Heart right ventricle (tissue), 16 donors: ENCODE data around the gene HERC4. TPM values are rescaled to one million over a fixed set of nuclear protein-coding genes. Genes with fewer than 3 reads are reported as not detected.

ENCODE experiments used
- ATAC-seq, 8 donors: fragments of 200-7000 bp; cut with Tn5 transposase; one replicate each; pipeline ENCODE4 v1.9.1; 2020; ENCODE audit warnings: mild to moderate bottlenecking in 8 of 8, moderate library complexity in 8 of 8, moderate number of reproducible peaks in 1 of 8
- DNase-seq, 2 donors: peaks; one replicate each; pipeline ENCODE4 v3.0.0-alpha.2; 2020
- H3K27ac ChIP-seq, 10 donors: fragments of 200-600 bp; sonication (generic) in 2 of 10; one replicate each; pipeline versions ENCODE4 v1.5.0 to v1.8.0; 2020 to 2022; ENCODE audit warnings: mild to moderate bottlenecking in 3 of 10
- H3K27me3 ChIP-seq, 7 donors: fragments of 200-600 bp; one replicate each; pipeline ENCODE4 v1.8.0; 2021 to 2022; ENCODE audit warnings: mild to moderate bottlenecking in 2 of 7
- H3K36me3 ChIP-seq, 9 donors: fragments of 200-600 bp; sonication (generic) in 1 of 9; one replicate each; pipeline versions ENCODE4 v1.5.0 to v1.8.0; 2020 to 2022; ENCODE audit warnings: mild to moderate bottlenecking in 2 of 9
- H3K4me1 ChIP-seq, 9 donors: fragments of 200-600 bp; sonication (generic) in 1 of 9; one replicate each; pipeline versions ENCODE4 v1.5.0 to v1.8.0; 2020 to 2022; ENCODE audit warnings: mild to moderate bottlenecking in 4 of 9
- H3K4me3 ChIP-seq, 10 donors: fragments of 200-600 bp; sonication (generic) in 2 of 10; one replicate each; pipeline versions ENCODE4 v1.5.0 to v1.8.0; 2020 to 2022; ENCODE audit warnings: mild to moderate bottlenecking in 7 of 10, moderate library complexity in 2 of 10
- H3K9me3 ChIP-seq, 11 donors: fragments of 200-600 bp in 10 of 11; sonication (generic) in 2 of 11; one replicate each; pipeline versions ENCODE4 v1.5.0 to v1.8.0; 2013 to 2022; ENCODE audit warnings: mild to moderate bottlenecking in 2 of 11, control low read depth in 1 of 11, moderate library complexity in 1 of 11
- CTCF ChIP-seq, 9 donors: fragments of 200-600 bp; sonication (generic) in 2 of 9; IDR thresholded peaks; one replicate each; pipeline versions ENCODE4 v1.5.0 to v1.8.0; 2021 to 2022; ENCODE audit warnings: antibody characterized with exemption in 9 of 9, mild to moderate bottlenecking in 5 of 9, moderate library complexity in 1 of 9
- WGBS, 2 donors: extraction: QIAGEN DNeasy Blood & Tissue Kit; methylation state at CpG; one replicate each; pipeline ENCODE4 v1.1.7; 2013; ENCODE audit warnings: inconsistent platforms in 1 of 2; 5-methylcytosine and 5-hydroxymethylcytosine counted together
- intact Hi-C, 10 donors: fragments of 100-400 bp; cut with DNase I; formaldehyde crosslinking; loops; one replicate each; pipeline versions ENCODE4 v1.11.1 to v1.14.2; 2022
- long read RNA-seq, 3 donors: library from polyadenylated mRNA; unstranded; transcript quantifications; one replicate each; pipeline ENCODE4 v2.0.0, GENCODE V29; 2020 to 2021
- polyA plus RNA-seq, 2 donors: library from polyadenylated mRNA; stranded (reverse); fragments of 200-250 nt; gene quantifications; one replicate each; pipeline ENCODE4 v1.2.3, GENCODE V29; 2013
- total RNA-seq, 10 donors: library from RNA; stranded (reverse); fragmentation: NEBNext Ultra II Directional in 3 of 10; extraction: Animal tissue kit (Norgen Biotek cat#: 25700) in 3 of 10; gene quantifications; one replicate each; pipeline versions ENCODE4 v1.2.1 to v1.2.4, GENCODE V29; 2021 to 2023
- donor health status: Arrhythmogenic right ventricular cardiomyopathy.
- donor health status: ischemic (EF 13 %, LVEDD 7.1; RV severe dilation, severe dysfunction).
- donor health status: healthy with polysubstance abuse.
- donor health status: DM: no; HTN: yes; CAD: no.
- donor health status: DM: no; HTN: no; CAD: no.
- donor health status: ischemic (EF 25% LVEDD 6.9; RV normal size, moderate dysfunction).
- donor health status: ischemic (EF 25% LVEDD 5.7; RV mildly dilated, moderate dysfunction).
- donor health status: healthy.
- donor health status: DM: yes; HTN: yes; CAD: no.
- donor health status: Ischemic cardiomyopathy.
- donor health status: ischemic (EF 35%, LVEDD 5.7; RV mildly dilated, moderate dysfunction).
- donor health status: nonischemic (EF 11% LVEDD 7.7; RV severe dilation, severe dysfunction).
- donor health status: DM: yes; HTN: yes; CAD: no.
- donor health status: PGD.
- donor health status: ischemic (EF 29% LVEDD 5.4; RV normal size, mild dysfunction).
- donor health status: nonischemic (EF 23%, LVEDD 6.1; RV moderate dilation, normal function).

Gene HERC4
- total RNA-seq (10 to 100 TPM; 23.3 to 42.1 (median 32.3) TPM), polyA plus RNA-seq (10 to 100 TPM in 1 of 2 donors, 1 to 10 TPM in 1; 10.0 to 18.5 TPM)
- long read RNA-seq, donor 1, full-length matches to known transcripts: 27 of 39 reads
- long read RNA-seq, donor 1, partial matches to known transcripts: 3 of 39 reads
- long read RNA-seq, donor 1, other reads (novel, unspliced or antisense): 9 of 39 reads
- long read RNA-seq, donor 2, full-length matches to known transcripts: 37 of 47 reads
- long read RNA-seq, donor 2, partial matches to known transcripts: 5 of 47 reads
- long read RNA-seq, donor 2, other reads (novel, unspliced or antisense): 5 of 47 reads
- long read RNA-seq, donor 3, full-length matches to known transcripts: 24 of 47 reads
- long read RNA-seq, donor 3, partial matches to known transcripts: 10 of 47 reads
- long read RNA-seq, donor 3, other reads (novel, unspliced or antisense): 13 of 47 reads

GRCh38 chr10:68074775-68075549 lies at the start of gene HERC4:
TSS of gene HERC4 (minus strand) at chr10:68075283. CDS start at chr10:68073108, 2,175 bp downstream.
- 0% methylated on average over 58 to 64 of the region's 64 CpGs for WGBS, 2 donors

GRCh38 chr10:68124718-68125117 lies 49.6 kb upstream of the HERC4 start:
- Histone ChIP-seq H3K36me3 (peaks cover 0 to 20% (median 0%) of the 10 kb centered on the region in 9 donors), H3K27ac (no peak overlapping the region), H3K4me1 (peaks cover 0 to 59% (median 19%) of the 10 kb centered on the region in 9 donors), H3K9me3 (no peaks in the 10 kb centered on the region), H3K4me3 (no peak overlapping the region), H3K27me3 (no peaks in the 10 kb centered on the region)
- intact Hi-C loops: no loop called here
- 59 to 68% methylated on average over 3 of the region's 3 CpGs for WGBS, 2 donors
- no peak for DNase-seq
- ATAC-seq: peak in 2 of 8 donors; percentile 37 to 38
- TF ChIP-seq CTCF (IDR thresholded peaks at IDR 0.05): no peak

More at GRCh38 chr10:68074775-68075549, at the start of gene HERC4:
- H3K9me3 ChIP-seq: no peaks in the 10 kb centered on the region
- no peak for TF ChIP-seq CTCF (IDR thresholded peaks at IDR 0.05)
- H3K27me3 ChIP-seq: no peaks in the 10 kb centered on the region
- peaks cover 2 to 50% (median 34%) of the 10 kb centered on the region in 9 donors for H3K4me1 ChIP-seq
- intact Hi-C loops: loop anchor here in 4 of 10 donors (5.0 to 10.0 kb wide), 5 partner anchors 188 to 260 kb away; partner anchors contain the start of genes HNRNPH3 (in 2 of the 4), PBLD (in 2 of the 4) and SIRT1 (in 2 of the 4)
- ATAC-seq (peak; percentile 98 to 99 (median 99)), DNase-seq (peak; percentile 96)
- peak within 1 kb of the TSS; percentile 76 to 98 (median 94) for H3K4me3 ChIP-seq
- peaks cover 0 to 14% (median 0%) of the 10 kb centered on the region in 9 donors for H3K36me3 ChIP-seq
- peak within 1 kb of the TSS; percentile 94 to 99 (median 98) for H3K27ac ChIP-seq

GRCh38 chr10:68121852-68122251 lies 46.8 kb upstream of the HERC4 start:
- intact Hi-C loops: no loop called here
- no peak for TF ChIP-seq CTCF (IDR thresholded peaks at IDR 0.05)

More at GRCh38 chr10:68121852-68122251, 46.8 kb upstream of the HERC4 start:
- Histone ChIP-seq H3K36me3 (peaks cover 0 to 19% (median 0%) of the 10 kb centered on the region in 9 donors), H3K27ac (peak overlapping the region in 3 of 10 donors; percentile 6 to 17 (median 10)), H3K4me1 (peaks cover 0 to 69% (median 19%) of the 10 kb centered on the region in 9 donors), H3K4me3 (peak overlapping the region in 4 of 10 donors; percentile 16 to 26 (median 18)), H3K9me3 (no peaks in the 10 kb centered on the region), H3K27me3 (no peaks in the 10 kb centered on the region)
- ATAC-seq: peak in 2 of 8 donors; percentile 12 to 50
- WGBS, 2 donors: 56 to 70% methylated on average over 9 of the region's 9 CpGs
- DNase-seq: no peak
